ENCODE measurements around the gene ARMC8. TPM values are rescaled to one million over a fixed set of nuclear protein-coding genes. Genes with fewer than 3 reads are reported as not detected.
A peak's percentile ranks its signal among the peaks of the same experiment; 100 is the strongest.

ARMC8 gene
- total and polyA plus RNA-seq, 2 donors (not counting 1 experiment from before 2014, with no cell fraction given) = 35.3 to 81.1 TPM

DNA sequence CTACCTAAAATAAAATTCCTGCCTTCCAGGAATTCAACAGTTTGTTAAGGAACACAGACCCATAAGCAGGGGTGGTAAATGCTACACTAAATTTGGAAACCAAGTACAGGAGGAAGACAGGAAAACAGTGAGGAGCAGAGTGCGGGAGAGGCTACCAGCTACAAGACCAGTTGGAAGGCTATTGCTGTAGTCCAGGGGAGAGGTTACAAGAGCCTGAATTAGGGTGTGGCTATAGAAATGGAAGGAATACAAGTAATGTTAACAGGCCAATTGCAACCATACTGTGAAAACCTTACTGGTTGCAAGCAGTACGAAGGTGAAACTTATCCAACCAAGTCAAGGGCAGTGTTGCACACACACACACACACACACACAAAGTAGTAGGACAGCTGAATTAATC lies 880 bp upstream of the ARMC8 start:
- H3K4me3 Mint-ChIP-seq = peak overlapping the region; percentile 97
- DNase-seq = peak; percentile 16
- Histone ChIP-seq H3K4me1 (ENCODE audit: control insufficient read depth in 2 of 2, insufficient read depth in 2 of 2, low read length in 2 of 2) (peaks cover 8 to 17% of the 10 kb centered on the region in 2 donors), H3K27ac (ENCODE audit: low read length in 2 of 2) (peak overlapping the region in 1 of 2 donors; percentile 85), H4K20me1 (ENCODE audit: control insufficient read depth, insufficient read depth, low read length, poor library complexity, severe bottlenecking) (no peaks in the 10 kb centered on the region), H3K27me3 (replicated peaks in 1 of 4; ENCODE audit: control extremely low read depth in 1 of 4, control insufficient read depth in 3 of 4, insufficient read depth in 4 of 4, low read length in 3 of 4) (peaks cover 0 to 19% (median 7%) of the 10 kb centered on the region in 4 experiments), H3K4me3 (ENCODE audit: control extremely low read depth in 1 of 5, extremely low read depth in 1 of 5, insufficient read depth in 1 of 5, low read depth in 2 of 5, low read length in 4 of 5) (peak overlapping the region in 3 of 5 experiments; percentile 91 to 95 (median 94)), H2AFZ (ENCODE audit: insufficient read depth, low read depth, low read length, poor library complexity, severe bottlenecking) (peak overlapping the region; percentile 99), H3K9me3 (ENCODE audit: control extremely low read depth in 1 of 3, control insufficient read depth in 2 of 3, insufficient read depth in 1 of 3, low read length in 2 of 3) (no peaks in the 10 kb centered on the region), H3K4me2 (replicated peaks; ENCODE audit: low read depth, low read length, poor library complexity, severe bottlenecking) (peak overlapping the region; percentile 96), H3K9ac (ENCODE audit: low read length) (peak overlapping the region; percentile 88), H3K36me3 (replicated peaks in 1 of 2; ENCODE audit: control extremely low read depth in 1 of 2, control insufficient read depth in 1 of 2, extremely low read depth in 1 of 2, insufficient read depth in 2 of 2, low read length in 1 of 2) (no peaks in the 10 kb centered on the region), H3K79me2 (ENCODE audit: control insufficient read depth, insufficient read depth, low read length) (peaks cover 42% of the 10 kb centered on the region)
- ATAC-seq (ENCODE audit: low read depth) = no peak
- peaks cover 15% of the 10 kb centered on the region for H3K27me3 Mint-ChIP-seq
- peaks cover 30% of the 10 kb centered on the region for H3K4me1 Mint-ChIP-seq
- no peaks in the 10 kb centered on the region for H3K9me3 Mint-ChIP-seq (ENCODE audit: insufficient read depth)
- CTCF ChIA-PET = interaction anchor here (0.8 to 1.7 kb wide), 3 partner anchors 10 to 730 kb away, joined by 4 to 6 read pairs (median 4); partner anchors contain the start of gene DBR1
- H3K27ac Mint-ChIP-seq = peak overlapping the region; percentile 97
- POLR2A ChIA-PET = interaction anchor here (2.0 kb wide), 1 partner anchor 11 kb away, joined by 19 read pairs; the partner anchor contains the start of gene DBR1
- TF ChIP-seq EZH2 (IDR thresholded peaks at IDR 0.05; ENCODE audit: borderline replicate concordance, insufficient read depth, low read depth, low read length, poor library complexity, severe bottlenecking) = no peak
- 100% methylated on average over 1 of the region's 2 CpGs for WGBS (ENCODE audit: insufficient coverage)
- intact Hi-C loops (cut with micrococcal nuclease) = loop anchor here (2.0 to 10.0 kb wide), 5 partner anchors 139 to 1991 kb away; partner anchors contain the start of genes MSL2, NME9, PIK3CB and STAG1

DNA sequence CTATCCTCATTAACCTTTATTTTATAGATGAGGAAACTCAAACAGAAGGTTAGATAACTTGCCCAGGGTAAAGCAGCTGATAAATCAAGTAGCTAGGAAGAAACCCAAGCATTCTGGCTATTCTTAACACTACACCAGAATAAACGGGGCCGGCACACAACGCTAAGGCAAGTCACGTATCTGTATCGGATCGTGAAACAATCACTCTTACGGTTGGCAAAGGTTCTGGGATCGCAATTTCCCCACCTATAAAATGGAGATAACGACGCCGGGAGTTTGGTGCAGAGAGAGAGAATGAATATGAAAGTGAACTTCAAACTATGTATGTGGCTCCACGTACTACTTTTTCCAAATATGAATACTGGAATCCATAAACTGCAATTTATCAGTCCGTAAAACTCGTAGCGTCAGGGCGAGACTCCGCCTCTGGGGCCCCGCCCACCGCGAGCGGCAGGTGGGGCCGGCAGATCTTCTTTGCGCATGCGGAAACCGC lies 252 bp upstream of the ARMC8 start:
- no peaks in the 10 kb centered on the region for H3K9me3 ChIP-seq (ENCODE audit: control extremely low read depth in 1 of 3, control insufficient read depth in 2 of 3, insufficient read depth in 1 of 3, low read length in 2 of 3)
- H3K36me3 ChIP-seq (replicated peaks in 1 of 2; ENCODE audit: control extremely low read depth in 1 of 2, control insufficient read depth in 1 of 2, extremely low read depth in 1 of 2, insufficient read depth in 2 of 2, low read length in 1 of 2) = peaks cover 0 to 3% of the 10 kb centered on the region in 2 experiments
- POLR2A ChIA-PET = interaction anchor here (0.6 to 2.0 kb wide), 3 partner anchors 12 to 1991 kb away, joined by 3 to 19 read pairs (median 3); partner anchors contain the start of genes DBR1 and MSL2
- Mint-ChIP-seq H3K4me1 (peaks cover 34% of the 10 kb centered on the region), H3K27me3 (peaks cover 15% of the 10 kb centered on the region), H3K27ac (peak overlapping the region; percentile 97), H3K9me3 (ENCODE audit: insufficient read depth) (no peaks in the 10 kb centered on the region), H3K4me3 (peak overlapping the region; percentile 97)
- TF ChIP-seq EZH2 (IDR thresholded peaks at IDR 0.05; ENCODE audit: borderline replicate concordance, insufficient read depth, low read depth, low read length, poor library complexity, severe bottlenecking) = no peak
- TF ChIP-seq, protein P1, sequence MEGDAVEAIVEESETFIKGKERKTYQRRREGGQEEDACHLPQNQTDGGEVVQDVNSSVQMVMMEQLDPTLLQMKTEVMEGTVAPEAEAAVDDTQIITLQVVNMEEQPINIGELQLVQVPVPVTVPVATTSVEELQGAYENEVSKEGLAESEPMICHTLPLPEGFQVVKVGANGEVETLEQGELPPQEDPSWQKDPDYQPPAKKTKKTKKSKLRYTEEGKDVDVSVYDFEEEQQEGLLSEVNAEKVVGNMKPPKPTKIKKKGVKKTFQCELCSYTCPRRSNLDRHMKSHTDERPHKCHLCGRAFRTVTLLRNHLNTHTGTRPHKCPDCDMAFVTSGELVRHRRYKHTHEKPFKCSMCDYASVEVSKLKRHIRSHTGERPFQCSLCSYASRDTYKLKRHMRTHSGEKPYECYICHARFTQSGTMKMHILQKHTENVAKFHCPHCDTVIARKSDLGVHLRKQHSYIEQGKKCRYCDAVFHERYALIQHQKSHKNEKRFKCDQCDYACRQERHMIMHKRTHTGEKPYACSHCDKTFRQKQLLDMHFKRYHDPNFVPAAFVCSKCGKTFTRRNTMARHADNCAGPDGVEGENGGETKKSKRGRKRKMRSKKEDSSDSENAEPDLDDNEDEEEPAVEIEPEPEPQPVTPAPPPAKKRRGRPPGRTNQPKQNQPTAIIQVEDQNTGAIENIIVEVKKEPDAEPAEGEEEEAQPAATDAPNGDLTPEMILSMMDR (IDR thresholded peaks at IDR 0.05) = no peak
- CTCF ChIA-PET = interaction anchor here (0.7 to 1.7 kb wide), 4 partner anchors 11 to 729 kb away, joined by 3 to 6 read pairs (median 4); partner anchors contain the start of gene DBR1
- peak overlapping the region; percentile 85 to 89 for H3K27ac ChIP-seq (ENCODE audit: low read length in 2 of 2)
- no peaks in the 10 kb centered on the region for H4K20me1 ChIP-seq (ENCODE audit: control insufficient read depth, insufficient read depth, low read length, poor library complexity, severe bottlenecking)
- DNase-seq (peak; percentile 94), ATAC-seq (ENCODE audit: low read depth) (peak; percentile 94)
- H3K79me2 ChIP-seq (ENCODE audit: control insufficient read depth, insufficient read depth, low read length) = peaks cover 48% of the 10 kb centered on the region
- H2AFZ ChIP-seq (ENCODE audit: insufficient read depth, low read depth, low read length, poor library complexity, severe bottlenecking) = peak overlapping the region; percentile 99
- under 1% methylated on average over 14 of the region's 25 CpGs for WGBS (ENCODE audit: insufficient coverage)
- peaks cover 8 to 17% of the 10 kb centered on the region in 2 donors for H3K4me1 ChIP-seq (ENCODE audit: control insufficient read depth in 2 of 2, insufficient read depth in 2 of 2, low read length in 2 of 2)
- peaks cover 0 to 19% (median 7%) of the 10 kb centered on the region in 4 experiments for H3K27me3 ChIP-seq (replicated peaks in 1 of 4; ENCODE audit: control extremely low read depth in 1 of 4, control insufficient read depth in 3 of 4, insufficient read depth in 4 of 4, low read length in 3 of 4)
- H3K4me2 ChIP-seq (replicated peaks; ENCODE audit: low read depth, low read length, poor library complexity, severe bottlenecking) = peak overlapping the region; percentile 96
- H3K9ac ChIP-seq (ENCODE audit: low read length) = peak overlapping the region; percentile 88
- intact Hi-C loops (cut with micrococcal nuclease) = loop anchor here (1.0 to 10.0 kb wide), 7 partner anchors 13 to 1992 kb away; partner anchors contain the start of genes CEP70, DBR1, MSL2 and NME9
- H3K4me3 ChIP-seq (ENCODE audit: control extremely low read depth in 1 of 5, extremely low read depth in 1 of 5, insufficient read depth in 1 of 5, low read depth in 2 of 5, low read length in 4 of 5) = peak overlapping the region; percentile 79 to 98 (median 94)

All from B cell (primary cell).